Upper lobe of left lung (tissue), 4 donors: ENCODE data around the gene SHLD2.

Experiments used
- EP300 ChIP-seq, 4 donors: sonication (generic); formaldehyde crosslinking; IDR thresholded peaks; one replicate each; pipeline ENCODE4 v1.5.1; 2017; ENCODE audit warnings: antibody characterized with exemption in 4 of 4, control low read depth in 2 of 4
- POLR2A ChIP-seq, 4 donors: fragments of 450-650 bp; IDR thresholded peaks; one replicate each; pipeline ENCODE4 v1.5.1; 2016 to 2017; ENCODE audit warnings: antibody characterized with exemption in 4 of 4, mild to moderate bottlenecking in 2 of 4
- POLR2AphosphoS5 ChIP-seq, 2 donors: sonication (generic); formaldehyde crosslinking; IDR thresholded peaks; one replicate each; pipeline ENCODE4 v1.5.1; 2017; ENCODE audit warnings: antibody characterized with exemption in 2 of 2
- TF ChIP-seq, protein P1 (sequence below), 6 experiments: fragments of 450-650 bp in 4 of 6; fragments of 200-600 bp in 2 of 6; sonication (generic) in 2 of 6; IDR thresholded peaks; one replicate each; pipeline ENCODE4 v1.5.1; 2016 to 2019; ENCODE audit warnings: antibody characterized with exemption in 6 of 6

DNA sequence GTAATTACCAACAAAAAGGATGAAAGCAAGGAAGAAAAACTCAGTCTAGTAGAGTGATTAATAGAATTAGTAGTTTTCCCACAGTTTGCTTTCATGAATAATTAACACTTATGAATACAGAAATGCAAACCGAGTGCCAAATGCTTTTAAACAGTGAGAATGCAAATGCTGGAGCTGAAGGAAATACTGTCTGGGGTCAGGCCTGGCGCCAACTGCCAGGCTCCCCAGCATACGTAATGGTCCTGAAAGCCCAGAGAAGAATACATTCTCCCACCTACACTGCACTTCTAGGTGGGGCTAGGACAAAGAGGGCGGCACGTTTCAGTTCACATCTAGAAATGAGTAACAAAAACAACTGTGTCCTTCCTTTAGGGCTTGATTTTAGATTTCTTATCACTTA lies 30.4 kb upstream of the SHLD2 start:
- TF ChIP-seq, protein P1, sequence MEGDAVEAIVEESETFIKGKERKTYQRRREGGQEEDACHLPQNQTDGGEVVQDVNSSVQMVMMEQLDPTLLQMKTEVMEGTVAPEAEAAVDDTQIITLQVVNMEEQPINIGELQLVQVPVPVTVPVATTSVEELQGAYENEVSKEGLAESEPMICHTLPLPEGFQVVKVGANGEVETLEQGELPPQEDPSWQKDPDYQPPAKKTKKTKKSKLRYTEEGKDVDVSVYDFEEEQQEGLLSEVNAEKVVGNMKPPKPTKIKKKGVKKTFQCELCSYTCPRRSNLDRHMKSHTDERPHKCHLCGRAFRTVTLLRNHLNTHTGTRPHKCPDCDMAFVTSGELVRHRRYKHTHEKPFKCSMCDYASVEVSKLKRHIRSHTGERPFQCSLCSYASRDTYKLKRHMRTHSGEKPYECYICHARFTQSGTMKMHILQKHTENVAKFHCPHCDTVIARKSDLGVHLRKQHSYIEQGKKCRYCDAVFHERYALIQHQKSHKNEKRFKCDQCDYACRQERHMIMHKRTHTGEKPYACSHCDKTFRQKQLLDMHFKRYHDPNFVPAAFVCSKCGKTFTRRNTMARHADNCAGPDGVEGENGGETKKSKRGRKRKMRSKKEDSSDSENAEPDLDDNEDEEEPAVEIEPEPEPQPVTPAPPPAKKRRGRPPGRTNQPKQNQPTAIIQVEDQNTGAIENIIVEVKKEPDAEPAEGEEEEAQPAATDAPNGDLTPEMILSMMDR (IDR thresholded peaks at IDR 0.05): no peak
- no peak for TF ChIP-seq EP300 (IDR thresholded peaks at IDR 0.05)
- no peak for TF ChIP-seq POLR2A (IDR thresholded peaks at IDR 0.05)
- no peak for TF ChIP-seq POLR2AphosphoS5 (IDR thresholded peaks at IDR 0.05)
